ENCODE data around the gene SUPT4H1.

DNA sequence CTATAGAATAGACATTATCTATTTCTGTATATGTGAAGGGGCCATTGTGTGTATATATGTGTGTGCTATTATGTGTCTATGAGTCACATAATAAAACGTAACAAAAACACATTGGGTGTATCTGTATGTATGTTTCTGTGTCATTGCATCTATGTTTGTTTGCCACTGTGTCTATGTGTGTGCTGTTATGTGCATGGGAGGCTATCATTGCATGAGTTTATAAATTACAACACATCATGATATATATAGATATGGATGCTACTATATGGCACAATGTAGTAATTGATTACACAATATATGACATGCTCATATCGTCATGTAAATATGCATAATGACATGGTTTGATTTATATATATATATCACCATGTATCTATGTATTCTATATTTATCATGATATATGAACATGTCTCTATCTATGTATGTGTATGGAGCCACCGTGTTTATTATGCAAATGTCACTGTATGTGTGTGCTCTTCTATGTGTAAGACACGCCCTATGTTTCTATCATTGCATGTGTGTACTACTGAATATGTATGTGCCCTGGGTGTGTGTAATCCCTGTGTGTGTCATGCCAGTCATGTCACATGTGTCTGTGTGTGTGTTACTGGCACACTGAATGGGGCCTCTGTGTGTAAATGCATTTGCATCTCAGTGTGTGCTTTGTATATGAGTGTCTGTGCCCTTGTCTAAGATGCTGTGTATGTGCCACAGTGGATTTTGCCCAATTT, 22.0 kb downstream of the SUPT4H1 start:
- TF ChIP-seq, protein P1, sequence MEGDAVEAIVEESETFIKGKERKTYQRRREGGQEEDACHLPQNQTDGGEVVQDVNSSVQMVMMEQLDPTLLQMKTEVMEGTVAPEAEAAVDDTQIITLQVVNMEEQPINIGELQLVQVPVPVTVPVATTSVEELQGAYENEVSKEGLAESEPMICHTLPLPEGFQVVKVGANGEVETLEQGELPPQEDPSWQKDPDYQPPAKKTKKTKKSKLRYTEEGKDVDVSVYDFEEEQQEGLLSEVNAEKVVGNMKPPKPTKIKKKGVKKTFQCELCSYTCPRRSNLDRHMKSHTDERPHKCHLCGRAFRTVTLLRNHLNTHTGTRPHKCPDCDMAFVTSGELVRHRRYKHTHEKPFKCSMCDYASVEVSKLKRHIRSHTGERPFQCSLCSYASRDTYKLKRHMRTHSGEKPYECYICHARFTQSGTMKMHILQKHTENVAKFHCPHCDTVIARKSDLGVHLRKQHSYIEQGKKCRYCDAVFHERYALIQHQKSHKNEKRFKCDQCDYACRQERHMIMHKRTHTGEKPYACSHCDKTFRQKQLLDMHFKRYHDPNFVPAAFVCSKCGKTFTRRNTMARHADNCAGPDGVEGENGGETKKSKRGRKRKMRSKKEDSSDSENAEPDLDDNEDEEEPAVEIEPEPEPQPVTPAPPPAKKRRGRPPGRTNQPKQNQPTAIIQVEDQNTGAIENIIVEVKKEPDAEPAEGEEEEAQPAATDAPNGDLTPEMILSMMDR (IDR thresholded peaks at IDR 0.05), result no peak
- TF ChIP-seq POLR2A (IDR thresholded peaks at IDR 0.05) (no peak), POLR2AphosphoS5 (IDR thresholded peaks at IDR 0.05) (no peak)
